Renal pelvis (tissue), 4 donors: ENCODE data around the gene SLC13A5. TPM values are rescaled to one million over a fixed set of nuclear protein-coding genes. Genes with fewer than 3 reads are reported as not detected.

Source experiments
- DNase-seq: peaks from one replicate; pipeline ENCODE4 v3.0.0-alpha.2; 2013
- polyA plus RNA-seq, 3 donors: library from polyadenylated mRNA; unstranded; fragments of 120-200 nt; gene quantifications; one replicate each; pipeline ENCODE4 v1.2.1, GENCODE V29; 2013; ENCODE audit not compliant: insufficient read length in 3 of 3

The SLC13A5 gene
- polyA plus RNA-seq, 3 donors, result 2.7 to 5.1 (median 4.9) TPM

DNA sequence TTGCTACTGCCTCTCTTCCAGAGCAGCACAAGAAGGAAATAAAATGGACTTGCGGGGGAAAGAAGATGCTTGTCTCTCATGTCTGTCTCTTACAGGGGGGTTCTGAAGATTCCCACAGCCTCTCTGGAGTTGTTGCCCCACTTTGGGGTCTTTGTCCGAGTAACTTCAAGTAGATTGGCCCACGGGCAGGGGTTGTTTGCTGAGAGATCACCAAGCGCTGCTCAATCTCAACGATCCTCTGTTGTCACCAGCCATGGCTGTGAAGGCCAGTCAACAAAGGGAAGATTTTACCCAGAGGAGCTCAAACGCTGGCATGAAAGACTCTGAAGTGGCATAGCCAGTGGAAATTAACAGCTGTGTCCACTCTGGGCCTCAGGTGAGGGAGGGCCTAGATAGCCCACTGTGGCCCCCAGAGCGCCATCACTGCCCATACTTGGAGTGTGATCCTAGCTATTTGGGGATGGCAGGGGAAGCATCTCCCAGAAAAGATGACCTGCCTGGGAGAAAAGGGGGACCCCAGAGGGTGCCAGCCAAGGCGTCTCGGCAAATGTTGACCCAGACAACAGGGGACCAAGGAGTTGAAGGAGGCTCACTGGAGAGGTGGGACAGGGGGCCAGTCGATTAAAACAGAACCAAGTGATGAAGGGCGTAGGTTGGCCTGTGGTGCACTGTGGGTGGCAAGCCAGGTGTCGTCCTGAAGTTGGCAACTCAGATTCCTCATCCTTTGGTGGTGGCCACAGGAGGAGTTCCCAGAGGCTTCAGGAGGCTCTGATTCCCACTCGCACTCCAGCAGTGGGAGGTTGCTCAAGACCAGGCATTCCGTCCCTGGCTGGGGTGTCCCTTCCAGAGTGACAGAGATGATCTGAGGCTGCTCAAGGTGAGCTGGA is 28.0 kb downstream of the SLC13A5 start:
- no peak for DNase-seq

- DNase-seq, result no peak
These were observed 28.7 kb downstream of the SLC13A5 start for GRCh38 chr17:6684460-6684783.

GRCh38 chr17:6683730-6684459 is 29.3 kb downstream of the SLC13A5 start:
- DNase-seq, result no peak

DNA sequence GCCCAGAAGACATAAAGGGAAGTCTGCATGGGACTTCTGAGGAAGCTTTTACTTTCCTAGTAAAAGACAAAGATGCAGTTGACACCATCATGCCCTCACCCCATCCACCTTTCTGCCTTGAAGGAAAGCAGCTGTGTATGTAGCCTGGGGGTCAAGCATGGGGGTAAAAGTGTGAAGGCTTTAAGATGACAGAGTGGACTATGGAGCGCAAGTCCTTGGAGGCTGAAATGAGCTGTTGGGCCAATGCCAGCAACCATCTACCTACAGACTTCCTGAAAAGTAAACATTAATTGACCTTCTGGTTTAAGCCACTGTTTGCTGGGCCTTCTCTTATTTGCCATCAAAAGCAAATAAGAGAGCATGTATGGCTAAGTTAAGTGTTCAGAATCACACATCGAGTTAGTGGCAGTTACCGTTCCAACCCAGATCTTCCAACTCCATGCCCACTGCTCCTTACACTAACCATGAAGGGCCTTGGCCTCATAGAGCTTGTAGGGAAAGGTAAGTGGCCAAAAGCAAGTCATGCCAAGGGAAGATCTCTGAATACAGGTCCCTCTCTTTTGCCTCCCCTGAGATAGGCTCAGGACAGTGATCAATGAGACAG is 30.0 kb downstream of the SLC13A5 start:
- DNase-seq, result no peak

GRCh38 chr17:6682339-6682738 is 30.8 kb downstream of the SLC13A5 start:
- DNase-seq, result no peak

DNA sequence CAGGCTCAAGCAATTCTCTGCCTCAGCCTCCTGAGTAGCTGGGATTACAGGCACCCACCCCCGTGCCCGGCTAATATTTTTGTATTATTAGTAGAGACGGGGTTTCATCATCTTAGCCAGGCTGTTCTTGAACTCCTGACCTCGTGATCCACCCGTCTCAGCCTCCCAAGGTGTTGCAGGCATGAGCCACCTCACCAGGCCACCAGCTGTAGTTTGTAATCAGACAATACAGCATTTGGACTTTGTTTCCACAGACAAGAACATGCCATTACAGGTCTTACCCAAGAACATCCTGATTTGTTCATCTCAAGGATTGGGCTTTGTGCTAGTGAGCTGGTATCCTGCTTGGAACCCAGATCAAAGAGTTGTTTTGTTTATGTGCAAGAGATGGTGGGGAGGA is 31.5 kb downstream of the SLC13A5 start:
- no peak for DNase-seq

DNA sequence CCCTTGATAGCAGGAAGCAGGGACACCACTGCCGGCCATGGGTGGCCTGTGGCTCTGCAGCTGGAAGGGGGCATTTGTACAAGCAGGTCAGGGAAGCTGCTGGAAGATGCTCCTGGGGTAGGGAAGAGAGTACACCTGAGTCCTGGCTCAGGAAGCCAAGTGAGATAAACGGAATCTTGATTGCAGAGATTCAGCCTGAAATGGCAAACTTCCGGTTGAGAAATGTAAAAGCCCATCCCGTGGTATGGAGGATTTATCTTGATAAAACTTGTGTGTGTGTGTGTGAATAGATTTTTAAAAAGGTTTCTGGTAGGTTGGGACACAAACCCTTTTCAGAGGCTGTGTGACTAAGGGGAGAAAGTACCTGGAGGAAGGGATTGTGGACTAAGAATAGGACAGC is 32.0 kb downstream of the SLC13A5 start:
- no peak for DNase-seq

- no peak for DNase-seq
These were observed 33.9 kb downstream of the SLC13A5 start for GRCh38 chr17:6679241-6679640.

- DNase-seq, result no peak
These were observed 35.2 kb downstream of the SLC13A5 start for GRCh38 chr17:6677946-6678345.

- no peak for DNase-seq
These were observed 35.9 kb downstream of the SLC13A5 start for GRCh38 chr17:6677158-6677831.

- DNase-seq, result no peak
These were observed 36.4 kb downstream of the SLC13A5 start for GRCh38 chr17:6676802-6677157.

DNA sequence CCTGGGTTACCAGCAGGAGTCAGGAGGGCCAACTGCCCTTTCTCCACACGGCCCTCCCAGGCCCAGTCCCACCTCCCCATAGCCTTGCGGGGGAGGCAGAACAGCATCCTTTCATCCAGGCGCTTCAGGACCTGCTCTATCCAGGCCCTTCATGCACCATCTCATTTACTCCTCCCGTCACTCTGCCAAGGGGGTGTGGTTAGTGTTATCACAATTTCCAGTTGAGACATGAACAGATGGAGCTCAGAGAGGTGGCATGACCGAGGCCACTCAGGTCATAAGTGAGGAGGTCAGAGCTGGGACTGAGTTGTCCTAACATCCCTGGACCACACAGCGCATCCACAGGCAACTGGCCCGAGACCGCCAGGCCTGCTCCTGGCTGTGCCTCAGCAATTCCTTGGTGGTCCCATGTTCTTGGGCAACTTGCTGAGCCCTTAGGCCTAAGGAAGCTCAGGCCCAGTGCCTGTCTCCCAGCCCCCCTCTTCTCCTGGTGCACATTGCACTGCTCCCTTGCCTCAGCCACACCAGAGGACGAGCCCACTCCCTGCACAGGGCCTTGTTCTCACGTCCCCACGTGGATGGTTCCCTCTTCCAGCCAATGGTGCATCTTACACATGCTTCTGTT is 37.9 kb downstream of the SLC13A5 start:
- DNase-seq, result no peak

DNA sequence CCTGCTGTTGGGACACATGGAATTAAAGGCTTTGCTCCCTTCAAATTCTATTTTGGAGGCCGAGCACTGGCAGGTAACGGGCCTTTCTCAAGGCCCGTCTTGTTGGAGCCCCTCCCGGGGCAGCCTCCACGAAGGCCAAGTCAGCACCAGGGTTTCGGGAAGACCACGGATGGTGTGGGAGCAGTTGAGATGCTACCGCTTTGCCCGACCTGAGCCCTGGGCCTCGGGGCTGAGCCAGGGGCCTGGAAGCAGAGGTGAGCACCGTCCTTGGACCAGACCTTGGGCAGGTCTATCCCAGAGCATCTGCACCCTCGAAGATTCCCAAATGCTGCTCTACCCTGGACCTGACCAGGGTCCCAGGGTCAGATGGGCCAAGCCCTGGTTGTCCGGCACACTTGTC is 38.6 kb downstream of the SLC13A5 start:
- no peak for DNase-seq

DNA sequence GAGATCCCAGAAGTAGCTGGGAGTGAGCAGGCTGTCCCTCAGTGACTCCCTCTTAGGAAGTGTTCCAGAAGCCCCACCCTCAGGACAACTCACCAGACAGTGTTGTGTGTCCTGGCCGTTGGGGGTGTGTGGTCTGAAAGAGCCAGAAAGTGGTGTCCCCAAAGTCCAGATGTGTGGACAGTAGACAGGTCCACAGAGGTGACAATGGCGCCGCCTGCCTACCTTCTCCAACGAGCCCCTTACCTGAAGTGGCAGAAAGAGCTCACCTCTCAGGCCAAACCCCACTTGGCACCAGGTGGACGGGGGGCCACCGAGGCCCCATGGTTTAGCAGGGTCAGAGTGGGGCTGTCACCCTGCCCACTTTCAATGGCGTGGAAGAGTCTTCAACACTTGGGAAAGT is 41.7 kb downstream of the SLC13A5 start:
- no peak for DNase-seq

GRCh38 chr17:6670999-6671398 is 42.2 kb downstream of the SLC13A5 start:
- no peak for DNase-seq

DNA sequence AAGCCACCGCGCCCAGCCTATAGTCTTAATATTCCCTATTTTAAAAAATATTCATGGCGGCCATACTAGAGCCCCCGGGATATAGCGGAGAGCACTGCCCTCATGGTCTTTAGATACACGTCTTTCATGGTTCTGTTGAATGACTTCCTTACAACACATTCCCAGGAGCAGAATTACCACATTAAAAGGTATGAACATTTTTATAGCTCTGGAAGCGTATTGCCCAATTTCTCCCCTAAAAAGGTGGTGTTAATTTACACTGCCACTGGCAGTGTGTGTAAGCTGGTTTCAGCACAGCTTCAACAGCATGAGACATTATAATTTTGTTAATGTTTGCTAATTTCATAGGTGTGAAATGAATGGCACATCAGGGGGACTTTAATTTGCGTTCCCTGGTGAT is 42.6 kb downstream of the SLC13A5 start:
- no peak for DNase-seq

GRCh38 chr17:6669479-6670212 is 43.5 kb downstream of the SLC13A5 start:
- DNase-seq, result no peak

DNA sequence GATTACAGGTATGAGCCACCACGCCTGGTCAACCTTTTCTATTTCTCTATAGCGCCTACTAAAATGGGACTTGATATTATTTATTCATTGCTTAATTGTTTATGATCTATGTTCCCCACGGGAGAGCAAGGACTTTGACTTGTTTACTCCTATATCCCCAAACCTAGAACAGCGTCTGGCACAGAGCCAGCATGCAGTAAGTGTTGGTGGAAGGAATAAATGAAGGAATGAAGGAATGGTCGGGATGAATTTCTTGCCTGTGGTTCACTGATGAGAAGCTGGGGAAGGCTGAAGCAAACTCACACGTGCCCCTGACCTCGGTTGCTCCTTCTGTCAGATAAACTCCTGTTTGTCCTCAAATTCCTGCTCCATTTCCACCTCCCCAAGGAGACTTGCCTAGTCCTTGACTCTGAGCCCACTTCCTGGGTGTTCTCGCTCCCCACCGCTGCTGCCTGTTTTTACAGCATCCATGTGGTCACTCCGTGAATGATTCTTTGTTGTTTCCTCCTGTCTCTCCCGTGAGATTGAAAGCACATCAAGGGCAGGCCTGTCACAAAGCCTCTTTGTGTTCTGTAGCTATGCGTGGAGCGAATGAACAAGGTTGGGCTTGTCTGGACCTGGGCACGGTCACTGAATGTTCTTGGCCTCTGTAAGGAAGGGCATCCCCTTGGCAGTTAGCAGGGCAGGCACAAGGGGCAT is 44.3 kb downstream of the SLC13A5 start:
- DNase-seq, result no peak

- no peak for DNase-seq
These were observed 45.0 kb downstream of the SLC13A5 start for GRCh38 chr17:6668219-6668618.

DNA sequence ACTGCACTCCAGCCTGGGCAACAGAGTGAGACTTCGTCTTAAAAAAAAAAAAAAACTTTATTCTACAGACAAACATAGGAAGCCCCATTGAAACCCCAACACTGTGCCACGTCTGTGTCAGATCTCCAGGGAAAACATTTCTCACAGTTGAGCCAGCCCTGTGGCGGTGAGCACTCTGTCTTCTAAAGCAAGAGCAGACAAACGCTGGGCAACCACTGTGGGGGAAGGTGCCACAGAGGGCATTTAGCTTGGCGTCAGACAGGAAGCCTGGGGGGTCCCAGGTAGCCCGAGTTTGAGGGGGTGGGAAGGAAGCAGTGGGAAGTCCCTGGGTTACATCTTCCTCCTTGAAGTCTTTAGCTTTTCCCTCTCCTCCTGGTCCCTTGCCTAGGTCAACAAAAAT is 45.7 kb downstream of the SLC13A5 start:
- no peak for DNase-seq

GRCh38 chr17:6666557-6666956 is 46.6 kb downstream of the SLC13A5 start:
- DNase-seq, result no peak
